HG02885 (cell line): ENCODE measurements around the gene PAFAH1B1.
"Not testable (repeated sequence)": the region's sequence is repeated elsewhere in the genome, so short reads cannot be mapped to it uniquely, and the experiment has no call there.

Source experiments
- ATAC-seq: cut with Tn5 transposase; IDR thresholded peaks from one replicate; pipeline ENCODE4 v1.9.1; 2021; ENCODE audit warnings: mild to moderate bottlenecking; ENCODE audit not compliant: unreplicated experiment, poor library complexity

PAFAH1B1 gene

GRCh38 chr17:2631211-2631610, 37.8 kb downstream of the PAFAH1B1 start:
- ATAC-seq: no peak

GRCh38 chr17:2634361-2634960, 41.0 kb downstream of the PAFAH1B1 start:
- ATAC-seq: no peak

- ATAC-seq: no peak
Measured at GRCh38 chr17:2635241-2635640, 41.8 kb downstream of the PAFAH1B1 start.

- no peak for ATAC-seq
Measured at GRCh38 chr17:2635675-2636074, 42.2 kb downstream of the PAFAH1B1 start.

GRCh38 chr17:2636169-2636930, 42.9 kb downstream of the PAFAH1B1 start:
- no peak for ATAC-seq

- no peak for ATAC-seq
Measured at GRCh38 chr17:2637422-2637821, 44.0 kb downstream of the PAFAH1B1 start.

GRCh38 chr17:2644971-2645370, 51.5 kb downstream of the PAFAH1B1 start:
- no peak for ATAC-seq

- ATAC-seq: no peak
Measured at GRCh38 chr17:2647957-2648356, 54.5 kb downstream of the PAFAH1B1 start.

- ATAC-seq: no peak
Measured at GRCh38 chr17:2649191-2649590, 55.7 kb downstream of the PAFAH1B1 start.

- not testable (repeated sequence) for ATAC-seq
Measured at GRCh38 chr17:2652911-2653310, 59.5 kb downstream of the PAFAH1B1 start.

GRCh38 chr17:2655546-2655945, 62.1 kb downstream of the PAFAH1B1 start:
- ATAC-seq: no peak

GRCh38 chr17:2656283-2656682, 62.8 kb downstream of the PAFAH1B1 start:
- no peak for ATAC-seq

- not testable (repeated sequence) for ATAC-seq
Measured at GRCh38 chr17:2659337-2659736, 65.9 kb downstream of the PAFAH1B1 start.

- not testable (repeated sequence) for ATAC-seq
Measured at GRCh38 chr17:2660410-2660809, 67.0 kb downstream of the PAFAH1B1 start.

- no peak for ATAC-seq
Measured at GRCh38 chr17:2672026-2672425, 78.6 kb downstream of the PAFAH1B1 start.

- ATAC-seq: not testable (repeated sequence)
Measured at GRCh38 chr17:2679247-2679646, 85.8 kb downstream of the PAFAH1B1 start.

GRCh38 chr17:2680961-2681360, 87.5 kb downstream of the PAFAH1B1 start:
- ATAC-seq: no peak

- ATAC-seq: no peak
Measured at GRCh38 chr17:2681650-2682049, 88.2 kb downstream of the PAFAH1B1 start.

GRCh38 chr17:2682176-2682938, 88.9 kb downstream of the PAFAH1B1 start:
- ATAC-seq: no peak

- no peak for ATAC-seq
Measured at GRCh38 chr17:2683912-2684311, 90.5 kb downstream of the PAFAH1B1 start.

GRCh38 chr17:2684549-2684948, 91.1 kb downstream of the PAFAH1B1 start:
- ATAC-seq: no peak
